ENCODE results near the gene ADGRG2.

ADGRG2 gene

DNA sequence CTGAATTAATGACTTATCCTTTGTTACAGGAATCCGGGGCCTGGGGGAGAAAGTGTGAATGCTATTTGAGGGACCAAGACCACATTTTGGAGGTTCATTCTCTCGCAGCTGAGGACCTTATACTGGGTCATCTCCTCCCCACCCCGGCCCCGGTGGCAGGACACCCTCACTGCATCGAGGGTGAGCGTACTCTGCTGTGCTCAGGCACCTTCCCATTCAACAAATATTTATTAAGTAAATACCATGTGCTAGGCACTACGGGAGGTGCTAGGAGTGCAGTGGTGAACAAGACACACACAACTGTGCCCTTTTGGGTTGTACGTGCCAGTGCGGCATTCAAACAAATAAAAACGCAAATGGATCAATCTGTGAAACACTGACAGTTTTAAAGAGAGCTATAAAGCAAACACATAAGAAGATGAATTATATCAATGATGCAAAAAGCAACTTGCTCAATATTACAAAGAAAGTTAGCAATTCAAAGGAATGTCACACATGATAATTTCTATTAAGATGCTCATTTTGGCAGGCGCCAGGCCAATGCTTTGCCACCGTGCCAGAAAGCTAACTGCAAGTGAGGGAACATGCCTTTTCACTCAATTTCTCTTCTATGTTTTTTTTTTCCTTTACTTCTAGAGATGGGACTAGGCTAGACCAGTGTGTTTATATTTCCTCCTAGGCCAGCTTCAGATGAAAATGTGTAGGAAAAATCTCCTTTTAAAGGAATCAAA is 24.6 kb downstream of the ADGRG2 start:
- H3K4me1 ChIP-seq (ENCODE audit: control insufficient read depth in 1 of 2, insufficient read depth in 1 of 2, low read depth in 1 of 2, low read length in 1 of 2) = no peaks in the 10 kb centered on the region
- no peaks in the 10 kb centered on the region for H3K27me3 ChIP-seq
- no peak for TF ChIP-seq CTCF (IDR thresholded peaks at IDR 0.05)
- H3K9me3 ChIP-seq = no peaks in the 10 kb centered on the region
- no peak overlapping the region for H3K27ac ChIP-seq
- H3K4me3 ChIP-seq (ENCODE audit: low read depth in 1 of 2, low read length in 1 of 2) = no peak overlapping the region
- H3K36me3 ChIP-seq = no peaks in the 10 kb centered on the region

DNA sequence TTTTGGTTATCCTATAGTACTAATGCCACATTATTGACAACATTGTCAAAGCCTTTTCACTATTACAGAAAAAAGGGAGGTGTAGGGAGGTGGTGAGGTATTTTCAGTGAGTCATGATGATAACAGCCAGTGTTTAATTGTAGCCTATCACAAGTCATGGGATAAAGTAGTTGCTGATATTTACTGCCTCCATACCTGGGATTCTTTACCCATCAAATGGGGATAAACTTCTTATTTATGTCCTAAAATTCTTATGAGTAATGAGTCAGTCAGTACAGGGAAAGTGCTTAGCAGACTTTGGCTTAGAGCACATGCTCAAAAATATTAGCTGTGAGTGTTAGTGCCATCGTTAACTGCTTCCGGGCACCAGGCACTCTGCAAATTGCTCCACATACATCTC is 25.7 kb downstream of the ADGRG2 start:
- Histone ChIP-seq H3K4me1 (ENCODE audit: control insufficient read depth in 1 of 2, insufficient read depth in 1 of 2, low read depth in 1 of 2, low read length in 1 of 2) (no peaks in the 10 kb centered on the region), H3K27ac (no peak overlapping the region), H3K36me3 (no peaks in the 10 kb centered on the region), H3K27me3 (no peaks in the 10 kb centered on the region), H3K9me3 (no peaks in the 10 kb centered on the region), H3K4me3 (ENCODE audit: low read depth in 1 of 2, low read length in 1 of 2) (no peak overlapping the region)
- TF ChIP-seq CTCF (IDR thresholded peaks at IDR 0.05) = no peak

DNA sequence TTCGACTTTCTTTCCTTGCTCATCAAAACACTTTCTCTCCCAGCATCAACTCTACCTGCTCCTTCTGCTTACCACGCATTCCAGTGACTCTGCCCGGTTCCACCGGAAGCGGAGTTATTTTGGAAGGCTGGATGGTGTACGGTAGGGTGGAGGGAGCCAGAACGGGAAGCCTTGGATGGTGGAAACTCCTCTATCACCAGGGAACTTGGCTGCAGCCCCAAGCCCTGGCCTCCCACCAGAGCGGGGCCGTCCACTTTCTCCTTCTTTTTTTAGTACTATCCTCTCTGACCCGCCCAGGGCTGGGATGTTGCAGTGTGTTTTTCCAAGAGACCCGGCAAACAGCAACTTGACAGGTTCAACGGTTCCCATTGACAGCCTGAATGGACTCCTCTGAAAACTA is 27.6 kb downstream of the ADGRG2 start:
- no peaks in the 10 kb centered on the region for H3K4me1 ChIP-seq (ENCODE audit: control insufficient read depth in 1 of 2, insufficient read depth in 1 of 2, low read depth in 1 of 2, low read length in 1 of 2)
- no peak overlapping the region for H3K4me3 ChIP-seq (ENCODE audit: low read depth in 1 of 2, low read length in 1 of 2)
- H3K27me3 ChIP-seq = no peaks in the 10 kb centered on the region
- no peak overlapping the region for H3K27ac ChIP-seq
- no peak for TF ChIP-seq CTCF (IDR thresholded peaks at IDR 0.05)
- no peaks in the 10 kb centered on the region for H3K9me3 ChIP-seq
- no peaks in the 10 kb centered on the region for H3K36me3 ChIP-seq

GRCh38 chrX:19091596-19091995 is 30.7 kb downstream of the ADGRG2 start:
- H3K27ac ChIP-seq = no peak overlapping the region

DNA sequence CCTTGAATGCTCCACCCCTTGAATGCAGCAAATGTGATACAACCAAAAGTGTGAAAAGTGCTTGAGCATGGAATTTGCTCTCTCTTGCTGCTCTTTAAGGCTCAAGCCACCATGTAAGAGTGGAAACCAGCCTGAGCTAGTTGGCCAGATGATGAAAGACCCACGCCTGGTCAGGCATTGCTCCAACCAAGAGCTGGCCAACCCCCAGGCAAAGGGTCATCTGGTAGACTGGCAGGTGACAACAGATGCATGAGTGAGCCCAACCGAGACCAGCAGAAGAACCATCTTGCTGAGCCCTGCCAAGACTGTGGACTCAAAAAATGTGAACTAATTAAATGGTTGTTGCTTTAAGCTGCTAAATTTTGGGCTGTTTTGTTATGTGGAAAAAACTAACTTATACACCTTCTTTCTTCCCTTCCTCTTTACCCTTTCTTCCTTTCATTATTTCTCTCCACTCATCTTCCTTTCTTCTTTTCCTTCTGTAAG is 32.7 kb downstream of the ADGRG2 start:
- H3K27ac ChIP-seq = no peak overlapping the region
- H3K4me1 ChIP-seq (ENCODE audit: control insufficient read depth in 1 of 2, insufficient read depth in 1 of 2, low read depth in 1 of 2, low read length in 1 of 2) = peaks cover 9 to 15% of the 10 kb centered on the region in 2 experiments
- no peak overlapping the region for H3K4me3 ChIP-seq (ENCODE audit: low read depth in 1 of 2, low read length in 1 of 2)
- no peaks in the 10 kb centered on the region for H3K27me3 ChIP-seq
- TF ChIP-seq CTCF (IDR thresholded peaks at IDR 0.05) = no peak
- H3K36me3 ChIP-seq = no peaks in the 10 kb centered on the region
- no peaks in the 10 kb centered on the region for H3K9me3 ChIP-seq

More at GRCh38 chrX:19091596-19091995, 30.7 kb downstream of the ADGRG2 start:
- no peaks in the 10 kb centered on the region for H3K9me3 ChIP-seq
- TF ChIP-seq CTCF (IDR thresholded peaks at IDR 0.05) = no peak
- H3K4me1 ChIP-seq (ENCODE audit: control insufficient read depth in 1 of 2, insufficient read depth in 1 of 2, low read depth in 1 of 2, low read length in 1 of 2) = peaks cover 3 to 5% of the 10 kb centered on the region in 2 experiments
- H3K36me3 ChIP-seq = no peaks in the 10 kb centered on the region
- H3K4me3 ChIP-seq (ENCODE audit: low read depth in 1 of 2, low read length in 1 of 2) = no peak overlapping the region
- no peaks in the 10 kb centered on the region for H3K27me3 ChIP-seq
